GM19452 (cell line): ENCODE data around the gene PPP4R3C.
"Not testable (repeated sequence)": the region's sequence is repeated elsewhere in the genome, so short reads cannot be mapped to it uniquely, and the experiment has no call there.

Source experiments
- ATAC-seq: cut with Tn5 transposase; IDR thresholded peaks from one replicate; pipeline ENCODE4 v1.9.1; 2021; ENCODE audit not compliant: unreplicated experiment

PPP4R3C gene

DNA sequence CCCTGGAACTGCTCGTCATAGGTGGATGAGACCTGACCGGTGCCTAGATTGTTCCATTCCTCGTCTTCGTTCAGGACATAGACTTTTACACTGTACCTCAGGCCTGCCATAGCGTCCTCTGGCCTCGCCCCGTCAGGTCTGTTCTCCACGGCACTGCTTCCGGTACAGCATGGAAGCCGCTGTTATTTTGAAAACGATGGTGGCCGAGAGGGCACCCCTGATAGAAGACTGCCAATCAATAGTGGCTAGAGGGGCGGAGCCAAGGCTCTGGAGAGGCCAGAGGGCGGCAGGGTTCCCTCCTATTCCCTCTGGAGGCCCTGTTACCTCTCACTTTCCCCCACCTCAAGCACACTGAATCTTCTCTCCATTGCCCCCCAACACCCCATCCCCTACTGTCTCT is at the start of gene PPP4R3C:
Gene PPP4R3C, minus strand, starts transcription at position 155 of the 400 bp plus-strand sequence. Its CDS starts 45 bp downstream, at position 110.
- ATAC-seq, result no peak

DNA sequence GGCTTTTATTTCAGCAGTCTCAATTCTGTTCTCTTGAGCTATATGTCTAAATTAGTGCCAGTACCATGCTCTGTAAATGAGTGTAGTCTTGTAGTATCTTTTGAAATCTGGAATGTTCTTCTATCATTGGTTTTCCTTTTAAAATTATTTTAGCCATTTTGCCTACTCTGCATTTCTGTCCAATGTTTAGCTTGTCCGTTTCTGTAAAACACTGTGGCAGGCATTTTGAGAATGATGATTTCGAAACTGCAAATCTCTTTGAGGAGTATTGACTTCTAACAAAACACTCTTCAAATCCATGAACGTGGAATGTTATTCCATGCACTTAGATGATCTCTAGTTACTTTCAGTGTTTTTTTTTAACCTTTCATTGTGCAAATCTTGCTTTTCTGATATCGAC is 28.3 kb upstream of the PPP4R3C start:
- no peak for ATAC-seq

DNA sequence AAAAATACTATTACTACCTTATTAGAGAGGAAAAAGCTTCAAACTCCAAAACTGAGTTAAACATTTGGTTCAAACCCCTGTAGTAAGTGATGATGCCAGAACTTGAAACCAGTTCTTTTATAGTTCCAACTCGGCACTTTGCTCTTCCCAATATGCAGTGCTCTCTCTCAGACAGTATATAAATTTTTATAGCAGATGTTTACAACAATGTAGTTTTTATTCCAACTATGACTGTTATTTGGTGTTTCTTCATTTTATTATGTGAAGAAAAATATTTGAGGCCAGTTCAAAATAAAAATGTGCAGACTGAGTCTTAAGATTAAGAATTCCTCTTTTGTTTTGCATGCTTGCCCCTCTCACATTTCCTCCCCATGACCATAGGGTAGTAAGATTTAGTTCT is 2.9 kb upstream of the PPP4R3C start:
- no peak for ATAC-seq

DNA sequence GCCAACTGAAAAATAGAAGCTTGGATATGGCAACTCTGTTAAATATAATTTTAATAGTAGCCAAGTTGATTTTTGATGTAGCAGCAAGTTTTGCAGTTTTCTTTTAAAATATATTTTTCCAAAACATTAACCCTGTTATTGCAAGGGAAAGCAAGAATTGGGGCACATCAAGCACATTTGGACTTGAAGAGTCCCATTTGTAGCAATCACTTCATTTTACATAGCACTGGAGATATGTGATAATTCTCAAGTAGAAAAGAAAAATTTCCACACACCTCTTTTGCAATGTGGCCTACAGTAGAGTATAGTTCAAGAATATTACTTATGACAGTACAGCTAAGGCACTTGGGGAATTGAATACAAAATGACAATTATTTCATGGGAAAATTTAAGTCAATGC is 1.9 kb upstream of the PPP4R3C start:
- no peak for ATAC-seq

DNA sequence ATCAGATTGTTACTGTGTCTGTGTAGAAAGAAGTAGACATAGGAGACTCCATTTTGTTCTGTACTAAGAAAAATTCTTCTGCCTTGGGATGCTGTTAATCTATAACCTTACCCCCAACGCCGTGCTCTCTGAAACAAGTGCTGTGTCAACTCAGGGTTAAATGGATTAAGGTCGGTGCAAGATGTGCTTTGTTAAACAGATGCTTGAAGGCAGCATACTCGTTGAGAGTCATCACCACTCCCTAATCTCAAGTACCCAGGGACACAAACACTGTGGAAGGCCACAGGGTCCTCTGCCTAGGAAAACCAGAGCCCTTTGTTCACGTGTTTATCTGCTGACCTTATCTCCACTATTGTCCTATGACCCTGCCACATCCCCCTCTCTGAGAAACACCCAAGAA is 4.0 kb downstream of the PPP4R3C start:
- not testable (repeated sequence) for ATAC-seq

DNA sequence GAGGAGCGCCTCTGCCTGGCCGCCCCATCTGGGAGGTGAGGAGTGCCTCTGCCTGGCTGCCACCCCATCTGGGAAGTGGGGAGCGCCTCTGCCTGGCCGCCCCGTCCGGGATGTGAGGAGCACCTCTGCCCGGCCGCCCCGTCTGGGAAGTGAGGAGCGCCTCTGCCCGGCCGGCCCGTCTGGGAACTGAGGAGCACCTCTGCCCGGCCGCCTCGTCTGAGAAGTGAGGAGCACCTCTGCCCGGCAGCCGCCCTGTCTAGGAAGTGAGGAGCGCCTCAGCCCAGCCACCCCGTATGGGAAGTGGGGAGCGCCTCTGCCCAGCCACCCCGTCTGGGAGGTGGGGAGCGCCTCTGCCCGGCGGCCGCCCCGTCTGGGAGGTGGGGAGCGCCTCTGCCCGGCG is 4.6 kb downstream of the PPP4R3C start:
- not testable (repeated sequence) for ATAC-seq

DNA sequence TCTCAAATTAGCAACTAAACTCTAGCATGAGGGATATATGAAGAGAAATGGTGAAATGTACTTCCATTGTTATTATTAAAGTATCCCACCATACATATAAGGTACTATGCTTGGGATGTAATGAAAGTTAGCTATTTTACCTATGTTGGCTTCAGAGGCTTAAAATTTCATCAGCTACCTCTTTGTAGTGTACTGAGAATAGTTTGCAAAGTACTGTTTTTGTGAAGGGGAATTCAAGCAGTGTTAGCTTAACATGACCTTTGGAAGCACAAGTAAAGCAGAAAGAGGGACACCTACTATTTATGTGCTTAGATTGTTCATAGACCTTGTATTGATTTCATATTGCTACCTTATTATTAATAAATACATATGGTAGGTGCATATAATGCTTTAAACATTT is 11.8 kb downstream of the PPP4R3C start:
- ATAC-seq, result no peak

DNA sequence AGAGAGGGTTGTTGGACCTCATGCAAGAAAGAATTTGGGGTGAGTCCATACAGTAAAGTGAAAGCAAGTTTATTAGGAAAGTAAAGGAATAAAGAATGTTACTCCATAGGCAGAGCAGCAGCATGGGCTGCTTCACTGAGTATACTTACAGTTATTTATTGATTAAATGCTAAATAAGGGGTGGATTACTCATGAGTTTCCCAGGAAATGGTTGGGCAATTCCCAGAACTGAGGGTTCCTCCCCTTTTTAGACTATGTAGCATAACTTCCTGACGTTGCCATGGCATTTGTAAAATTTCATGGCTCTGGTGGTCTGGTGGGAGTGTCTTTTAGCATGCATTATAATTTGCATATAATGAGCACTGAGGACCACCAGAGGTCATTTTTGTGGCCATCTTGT is 16.7 kb downstream of the PPP4R3C start:
- no peak for ATAC-seq

DNA sequence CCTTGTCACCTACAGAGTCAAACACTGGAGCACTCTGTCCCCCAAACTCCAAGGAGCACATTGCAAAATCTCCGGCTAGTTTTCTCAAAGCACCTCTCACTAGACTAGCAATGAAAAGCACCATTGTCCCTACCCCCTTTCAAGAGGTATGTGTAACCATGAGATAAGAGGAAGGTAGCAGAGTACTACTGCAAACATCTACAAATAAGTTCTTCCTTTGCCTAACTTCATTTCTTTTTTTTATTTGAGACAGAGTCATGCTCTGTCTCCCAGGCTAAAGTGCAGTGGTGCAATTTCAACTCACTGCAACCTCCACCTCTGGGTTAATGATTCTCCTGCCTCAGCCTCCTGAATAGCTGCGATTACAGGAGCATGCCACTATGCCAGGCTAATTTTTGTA is 17.7 kb downstream of the PPP4R3C start:
- ATAC-seq, result no peak

DNA sequence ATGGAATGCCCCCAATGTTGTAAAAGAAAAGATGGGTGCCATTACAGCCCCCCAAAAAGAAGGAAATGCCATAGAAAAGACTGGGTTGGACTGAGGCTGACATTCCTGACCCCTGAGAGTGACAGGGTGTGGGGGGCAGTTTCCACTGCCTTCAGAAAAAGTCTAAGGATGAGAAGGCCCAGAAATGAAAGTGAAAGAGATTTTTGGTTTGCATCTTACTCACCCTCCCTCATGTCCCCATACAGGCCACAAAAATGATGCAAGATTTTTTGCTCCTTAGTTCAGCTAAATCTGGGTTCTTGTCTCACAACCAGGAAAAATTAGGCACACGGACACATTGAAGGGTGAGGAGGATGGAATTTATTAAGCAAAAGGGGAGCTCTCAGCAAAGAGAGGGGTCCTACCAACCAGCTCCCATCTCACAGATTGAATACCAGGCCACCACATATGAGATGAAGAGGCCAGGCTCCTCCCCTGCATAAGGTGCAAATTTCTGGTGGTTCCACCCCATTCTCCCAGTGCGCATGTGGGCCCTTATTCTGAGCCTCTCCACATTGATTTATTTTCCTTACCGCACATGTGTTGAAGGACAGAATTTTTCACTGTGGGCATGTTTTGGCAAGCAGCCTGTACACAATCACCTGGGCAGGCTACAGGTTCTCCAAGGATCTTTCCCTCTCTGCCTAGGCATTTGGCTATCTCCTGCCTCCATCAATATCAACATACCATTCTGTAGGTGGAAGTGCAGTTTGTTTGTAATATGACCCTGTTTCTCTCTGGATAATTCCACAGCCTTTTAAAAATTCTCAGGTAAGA is 18.8 kb downstream of the PPP4R3C start:
- no peak for ATAC-seq

DNA sequence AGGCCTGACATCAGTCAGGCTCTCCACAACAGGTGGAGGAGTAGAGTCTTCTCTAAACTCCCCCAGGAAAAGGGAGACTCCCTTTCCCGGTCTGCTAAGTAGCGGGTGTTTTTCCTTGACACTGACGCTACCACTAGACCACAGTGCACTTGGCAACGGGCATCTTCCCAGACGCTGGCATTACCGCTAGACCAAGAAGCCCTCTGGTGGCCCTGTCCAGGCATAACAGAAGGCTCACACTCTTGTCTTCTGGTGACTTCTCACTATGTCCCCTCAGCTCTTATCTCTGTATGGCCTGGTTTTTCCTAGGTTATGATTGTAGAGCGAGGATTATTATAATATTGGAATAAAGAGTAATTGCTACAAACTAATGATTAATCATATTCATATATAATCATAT is 20.7 kb downstream of the PPP4R3C start:
- ATAC-seq, result not testable (repeated sequence)

DNA sequence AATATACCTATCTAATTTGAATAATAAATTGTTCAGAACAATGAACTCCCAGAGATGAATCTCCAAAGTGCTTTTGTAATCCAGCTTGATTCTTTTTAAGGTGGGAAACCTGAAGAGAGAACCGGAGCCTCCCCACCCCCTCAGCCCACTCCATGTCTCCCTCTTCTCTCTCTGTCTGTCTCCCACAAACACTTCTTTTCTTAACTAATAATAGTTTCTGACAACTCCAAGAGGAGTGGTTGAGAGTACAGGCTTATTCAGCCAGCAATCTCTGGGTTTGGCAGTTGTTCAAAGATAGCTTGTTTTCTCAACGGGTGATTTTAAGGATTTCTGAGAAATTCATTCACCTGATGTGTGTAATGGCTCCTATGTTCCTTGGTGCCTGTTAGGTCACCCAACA is 23.4 kb downstream of the PPP4R3C start:
- ATAC-seq, result no peak

DNA sequence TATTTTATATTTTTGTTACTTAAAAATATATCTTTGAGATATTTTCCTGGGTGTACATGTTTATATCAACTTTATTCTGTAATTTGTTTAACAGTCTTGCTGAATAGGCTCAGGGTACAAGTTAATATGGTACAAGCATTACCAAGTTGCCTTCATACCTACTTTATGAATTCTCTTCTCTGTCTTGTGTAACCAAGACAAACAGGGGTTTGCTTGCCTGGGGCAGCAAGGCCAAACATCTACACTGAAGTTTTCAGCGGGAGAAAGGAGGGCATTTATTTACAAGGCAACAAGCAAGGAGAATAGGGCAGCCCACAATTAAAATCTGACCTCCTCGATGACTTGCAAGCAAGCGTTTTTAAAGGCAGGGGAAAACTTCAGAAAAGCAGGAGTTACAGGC is 24.2 kb downstream of the PPP4R3C start:
- no peak for ATAC-seq

DNA sequence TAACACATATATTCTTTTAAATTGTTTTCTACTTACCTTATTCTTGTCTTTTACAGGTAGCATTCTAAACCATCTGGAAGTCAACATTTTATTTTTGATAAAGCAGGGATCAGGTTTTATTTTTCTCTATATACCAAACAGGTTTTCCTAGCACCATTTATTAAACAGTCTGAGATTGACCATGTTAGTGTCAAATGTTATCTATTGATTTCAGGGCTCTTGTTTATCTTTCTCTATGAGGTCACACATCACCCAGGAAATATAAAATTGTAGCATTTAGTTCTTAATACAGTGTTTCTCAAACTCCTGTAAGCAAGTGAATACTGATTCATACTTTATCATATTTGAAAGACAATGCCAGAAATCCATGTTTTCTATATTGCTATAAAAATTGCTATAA is 28.1 kb downstream of the PPP4R3C start:
- no peak for ATAC-seq
